Neural progenitor cell (in vitro differentiated cells): ENCODE data around the gene NEK10. TPM values are rescaled to one million over a fixed set of nuclear protein-coding genes. Genes with fewer than 3 reads are reported as not detected.

ENCODE experiments used
- DNase-seq: peaks from one replicate; pipeline ENCODE4 v3.0.0-alpha.2; 2016; ENCODE audit warnings: low spot score
- H2AFZ ChIP-seq: fragments of 200-600 bp; sonication (generic); replicated peaks from 2 replicates; pipeline ENCODE4 v1.6.1; 2016; ENCODE audit warnings: antibody characterized with exemption
- H3F3A ChIP-seq: fragments of 200-600 bp; sonication (generic); 2 replicates; pipeline ENCODE4 v1.6.1; 2016; ENCODE audit warnings: antibody characterized with exemption, low read depth
- H3K27ac ChIP-seq: fragments of 200-600 bp; sonication (generic); 2 replicates; pipeline ENCODE4 v1.5.1; 2016; ENCODE audit warnings: mild to moderate bottlenecking
- H3K27me3 ChIP-seq: fragments of 200-600 bp; sonication (generic); 2 replicates; pipeline ENCODE4 v1.6.1; 2016; ENCODE audit warnings: mild to moderate bottlenecking, moderate library complexity
- H3K36me3 ChIP-seq: fragments of 200-600 bp; sonication (generic); 2 replicates; pipeline ENCODE4 v1.5.1; 2016
- H3K4me1 ChIP-seq: fragments of 200-600 bp; sonication (generic); 2 replicates; pipeline ENCODE4 v1.6.1; 2016; ENCODE audit warnings: mixed run types
- H3K4me2 ChIP-seq: fragments of 200-600 bp; sonication (generic); 2 replicates; pipeline ENCODE4 v1.6.1; 2016
- H3K4me3 ChIP-seq: fragments of 200-600 bp; sonication (generic); 2 replicates; pipeline ENCODE4 v1.5.1; 2016
- H3K79me2 ChIP-seq: fragments of 200-600 bp; sonication (generic); 2 replicates; pipeline ENCODE4 v1.6.1; 2016; ENCODE audit warnings: low read depth
- H3K9ac ChIP-seq: fragments of 200-600 bp; sonication (generic); 2 replicates; pipeline ENCODE4 v1.6.1; 2016
- H3K9me3 ChIP-seq: fragments of 200-600 bp; sonication (generic); 2 replicates; pipeline ENCODE4 v1.5.1; 2016; ENCODE audit warnings: low read depth
- H4K20me1 ChIP-seq: fragments of 200-600 bp; sonication (generic); 2 replicates; pipeline ENCODE4 v1.6.1; 2016; ENCODE audit warnings: low read depth
- H3K27ac Mint-ChIP-seq: 3 replicates; pipeline ENCODE4 v1.8.0; 2021; ENCODE audit warnings: mixed read lengths
- H3K27me3 Mint-ChIP-seq: 2 replicates; pipeline ENCODE4 v1.8.0; 2022; ENCODE audit warnings: low read depth, mild to moderate bottlenecking, inconsistent platforms, moderate library complexity, mixed read lengths; ENCODE audit not compliant: insufficient read depth
- H3K36me3 Mint-ChIP-seq: 3 replicates; pipeline ENCODE4 v1.8.0; 2021; ENCODE audit warnings: mixed read lengths
- H3K4me1 Mint-ChIP-seq: 3 replicates; pipeline ENCODE4 v1.8.0; 2021; ENCODE audit warnings: mixed read lengths
- H3K4me3 Mint-ChIP-seq: 3 replicates; pipeline ENCODE4 v1.8.0; 2021; ENCODE audit warnings: mild to moderate bottlenecking, moderate library complexity, mixed read lengths
- H3K9me3 Mint-ChIP-seq: 3 replicates; pipeline ENCODE4 v1.8.0; 2020; ENCODE audit warnings: mixed read lengths
- EZH2 ChIP-seq: fragments of 200-600 bp; sonication (generic); IDR thresholded peaks from 2 replicates; pipeline ENCODE4 v1.6.1; 2017; ENCODE audit warnings: antibody characterized with exemption, mild to moderate bottlenecking, moderate library complexity
- EZH2phosphoT487 ChIP-seq: fragments of 200-600 bp; sonication (generic); IDR thresholded peaks from 2 replicates; pipeline ENCODE4 v1.6.1; 2017; ENCODE audit warnings: antibody characterized with exemption
- total RNA-seq: library from RNA; depleted of rRNA; stranded (reverse); fragments of >200 nt; gene quantifications from 2 replicates; pipeline ENCODE4 v1.2.3, GENCODE V29; 2015; ENCODE audit warnings: low replicate concordance
- TF ChIP-seq, protein P1 (sequence below): fragments of 200-600 bp; sonication (generic); IDR thresholded peaks from 2 replicates; pipeline ENCODE4 v1.5.1; 2017; ENCODE audit warnings: antibody characterized with exemption, mild to moderate bottlenecking

NEK10 gene
- total RNA-seq, 1 donor from 2014 or later: 0.54 TPM

DNA sequence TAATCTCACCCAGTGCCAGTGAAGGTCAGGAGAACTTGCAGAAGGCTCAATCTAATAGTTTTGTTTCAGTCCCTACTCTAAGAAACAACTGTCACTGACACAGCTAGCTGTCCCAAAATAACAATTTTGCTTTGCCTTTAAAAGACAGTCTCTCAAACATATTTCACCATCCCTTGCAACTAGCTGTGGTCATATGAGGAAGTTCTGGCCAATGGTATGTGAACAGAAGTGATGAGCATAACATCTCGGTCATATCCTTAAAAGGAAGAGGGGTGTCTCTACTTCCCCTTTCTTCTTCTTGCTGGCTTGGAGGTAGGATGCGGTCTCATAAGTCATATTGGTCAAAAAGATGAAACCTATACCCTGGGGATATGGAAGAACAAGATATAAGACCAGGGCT, 198.1 kb downstream of the NEK10 start:
- no peak for DNase-seq
- H3K4me1 ChIP-seq: peaks cover 6% of the 10 kb centered on the region
- H3K4me2 ChIP-seq: no peak overlapping the region
- H2AFZ ChIP-seq: no peak overlapping the region
- peaks cover 11% of the 10 kb centered on the region for H3K4me1 Mint-ChIP-seq
- H3K27me3 ChIP-seq: no peaks in the 10 kb centered on the region
- no peaks in the 10 kb centered on the region for H3K36me3 Mint-ChIP-seq
- H3K27me3 Mint-ChIP-seq: no peaks in the 10 kb centered on the region
- no peak overlapping the region for H3K27ac Mint-ChIP-seq
- H3K9ac ChIP-seq: no peak overlapping the region
- H4K20me1 ChIP-seq: no peaks in the 10 kb centered on the region
- H3K4me3 ChIP-seq: no peak overlapping the region
- no peak overlapping the region for H3K27ac ChIP-seq
- H3F3A ChIP-seq: no peaks in the 10 kb centered on the region
- no peaks in the 10 kb centered on the region for H3K79me2 ChIP-seq
- no peak overlapping the region for H3K4me3 Mint-ChIP-seq
- H3K9me3 ChIP-seq: no peaks in the 10 kb centered on the region
- TF ChIP-seq, protein P1, sequence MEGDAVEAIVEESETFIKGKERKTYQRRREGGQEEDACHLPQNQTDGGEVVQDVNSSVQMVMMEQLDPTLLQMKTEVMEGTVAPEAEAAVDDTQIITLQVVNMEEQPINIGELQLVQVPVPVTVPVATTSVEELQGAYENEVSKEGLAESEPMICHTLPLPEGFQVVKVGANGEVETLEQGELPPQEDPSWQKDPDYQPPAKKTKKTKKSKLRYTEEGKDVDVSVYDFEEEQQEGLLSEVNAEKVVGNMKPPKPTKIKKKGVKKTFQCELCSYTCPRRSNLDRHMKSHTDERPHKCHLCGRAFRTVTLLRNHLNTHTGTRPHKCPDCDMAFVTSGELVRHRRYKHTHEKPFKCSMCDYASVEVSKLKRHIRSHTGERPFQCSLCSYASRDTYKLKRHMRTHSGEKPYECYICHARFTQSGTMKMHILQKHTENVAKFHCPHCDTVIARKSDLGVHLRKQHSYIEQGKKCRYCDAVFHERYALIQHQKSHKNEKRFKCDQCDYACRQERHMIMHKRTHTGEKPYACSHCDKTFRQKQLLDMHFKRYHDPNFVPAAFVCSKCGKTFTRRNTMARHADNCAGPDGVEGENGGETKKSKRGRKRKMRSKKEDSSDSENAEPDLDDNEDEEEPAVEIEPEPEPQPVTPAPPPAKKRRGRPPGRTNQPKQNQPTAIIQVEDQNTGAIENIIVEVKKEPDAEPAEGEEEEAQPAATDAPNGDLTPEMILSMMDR: no peak
- TF ChIP-seq EZH2phosphoT487 (no peak), EZH2 (no peak)
- no peaks in the 10 kb centered on the region for H3K9me3 Mint-ChIP-seq
- H3K36me3 ChIP-seq: no peaks in the 10 kb centered on the region

- no peaks in the 10 kb centered on the region for H3K27me3 ChIP-seq
- no peak overlapping the region for H3K27ac ChIP-seq
- peaks cover 14% of the 10 kb centered on the region for H3K4me1 Mint-ChIP-seq
- no peaks in the 10 kb centered on the region for H3K79me2 ChIP-seq
- no peak overlapping the region for H3K4me2 ChIP-seq
- no peaks in the 10 kb centered on the region for H3K9me3 Mint-ChIP-seq
- no peak overlapping the region for H3K27ac Mint-ChIP-seq
- no peak overlapping the region for H2AFZ ChIP-seq
- TF ChIP-seq, protein P1: no peak
- TF ChIP-seq EZH2phosphoT487: no peak
- no peak for TF ChIP-seq EZH2
- no peaks in the 10 kb centered on the region for H3K36me3 Mint-ChIP-seq
- no peaks in the 10 kb centered on the region for H4K20me1 ChIP-seq
- no peak for DNase-seq
- no peaks in the 10 kb centered on the region for H3K9me3 ChIP-seq
- H3K36me3 ChIP-seq: no peaks in the 10 kb centered on the region
- H3K4me3 ChIP-seq: no peak overlapping the region
- H3K27me3 Mint-ChIP-seq: no peaks in the 10 kb centered on the region
- no peaks in the 10 kb centered on the region for H3K4me1 ChIP-seq
- no peaks in the 10 kb centered on the region for H3F3A ChIP-seq
- H3K9ac ChIP-seq: no peak overlapping the region
- H3K4me3 Mint-ChIP-seq: no peak overlapping the region
These were observed 202.3 kb downstream of the NEK10 start for GRCh38 chr3:27166888-27167287.

DNA sequence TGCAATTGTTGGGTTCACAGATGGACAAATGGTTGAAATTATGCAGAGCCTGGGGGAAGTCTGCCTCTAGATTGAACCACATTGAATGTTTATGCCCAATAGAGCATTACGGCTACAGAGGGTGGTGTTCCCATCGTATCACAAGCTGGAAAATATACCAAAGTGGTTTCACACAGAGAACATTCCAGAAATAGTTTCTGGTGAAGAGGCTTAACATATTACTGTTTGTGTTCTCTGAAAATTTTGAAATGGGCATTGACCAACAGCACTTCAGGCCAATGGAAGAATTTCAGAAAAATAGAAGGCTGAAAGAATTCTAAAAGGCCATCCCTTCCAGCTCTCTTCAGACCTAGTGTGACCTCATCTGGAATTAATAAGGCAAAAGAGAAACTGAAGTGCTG, 203.9 kb downstream of the NEK10 start:
- Histone ChIP-seq H3K27me3 (no peaks in the 10 kb centered on the region), H3K9me3 (no peaks in the 10 kb centered on the region), H2AFZ (no peak overlapping the region), H3K4me2 (no peak overlapping the region), H3K36me3 (no peaks in the 10 kb centered on the region), H3K9ac (no peak overlapping the region), H3K4me3 (no peak overlapping the region), H3F3A (no peaks in the 10 kb centered on the region), H3K79me2 (no peaks in the 10 kb centered on the region), H3K4me1 (no peaks in the 10 kb centered on the region), H4K20me1 (no peaks in the 10 kb centered on the region), H3K27ac (no peak overlapping the region)
- DNase-seq: no peak
- Mint-ChIP-seq H3K9me3 (no peaks in the 10 kb centered on the region), H3K36me3 (no peaks in the 10 kb centered on the region), H3K27ac (no peak overlapping the region), H3K4me1 (peaks cover 14% of the 10 kb centered on the region), H3K4me3 (no peak overlapping the region), H3K27me3 (no peaks in the 10 kb centered on the region)
- TF ChIP-seq EZH2: no peak
- no peak for TF ChIP-seq EZH2phosphoT487
- TF ChIP-seq, protein P1: no peak
